Heart left ventricle (tissue), 16 donors: ENCODE results near the gene UQCR11. TPM values are rescaled to one million over a fixed set of nuclear protein-coding genes. Genes with fewer than 3 reads are reported as not detected.

Experiments used
- ATAC-seq, 4 donors: fragments of 200-7000 bp; cut with Tn5 transposase; one replicate each; pipeline ENCODE4 v1.9.1; 2020 to 2022; ENCODE audit warnings: moderate library complexity in 4 of 4, mild to moderate bottlenecking in 3 of 4, moderate number of reproducible peaks in 1 of 4
- DNase-seq, 5 donors: peaks; one replicate each; pipeline ENCODE4 v3.0.0-alpha.2; 2020
- H3K27ac ChIP-seq, 12 donors: fragments of 200-600 bp; sonication (generic) in 4 of 12; one replicate each; pipeline versions ENCODE4 v1.5.0 to v1.8.0; 2016 to 2022; ENCODE audit warnings: mild to moderate bottlenecking in 2 of 12
- H3K27me3 ChIP-seq, 9 donors: fragments of 200-600 bp; sonication (generic) in 2 of 9; one replicate each; pipeline versions ENCODE4 v1.5.1 to v1.8.0; 2016 to 2022; ENCODE audit warnings: mild to moderate bottlenecking in 3 of 9
- H3K36me3 ChIP-seq, 9 donors: fragments of 200-600 bp; sonication (generic) in 2 of 9; one replicate each; pipeline versions ENCODE4 v1.5.0 to v1.8.0; 2018 to 2022; ENCODE audit warnings: mild to moderate bottlenecking in 2 of 9
- H3K4me1 ChIP-seq, 12 donors: fragments of 200-600 bp; sonication (generic) in 4 of 12; one replicate each; pipeline versions ENCODE4 v1.5.0 to v1.8.0; 2016 to 2022; ENCODE audit warnings: mild to moderate bottlenecking in 3 of 12
- H3K4me3 ChIP-seq, 12 donors: fragments of 200-600 bp; sonication (generic) in 4 of 12; one replicate each; pipeline versions ENCODE4 v1.5.0 to v1.8.0; 2017 to 2022; ENCODE audit warnings: mild to moderate bottlenecking in 9 of 12, moderate library complexity in 4 of 12
- H3K9me3 ChIP-seq, 12 donors: fragments of 200-600 bp; sonication (generic) in 4 of 12; one replicate each; pipeline versions ENCODE4 v1.5.0 to v1.8.0; 2016 to 2022; ENCODE audit warnings: mild to moderate bottlenecking in 1 of 12
- POLR2A ChIP-seq, 2 donors: fragments of 450-650 bp; IDR thresholded peaks; one replicate each; pipeline ENCODE4 v1.6.1; 2017; ENCODE audit warnings: antibody characterized with exemption in 2 of 2, mild to moderate bottlenecking in 2 of 2, moderate library complexity in 2 of 2
- WGBS, 4 donors: extraction: QIAGEN DNeasy Blood & Tissue Kit in 2 of 4; methylation state at CpG; one replicate each; pipeline versions ENCODE4 v1.1.5 to v1.1.7; 2013 to 2018; 5-methylcytosine and 5-hydroxymethylcytosine counted together
- intact Hi-C, 10 donors: fragments of 100-400 bp; cut with DNase I; formaldehyde crosslinking; loops; one replicate each; pipeline versions ENCODE4 v1.11.1 to v1.14.2; 2022
- polyA plus RNA-seq, 2 donors: library from polyadenylated mRNA; stranded (reverse); fragments of 200-250 nt; gene quantifications; one replicate each; pipeline ENCODE4 v1.2.3, GENCODE V29; 2013
- total RNA-seq, 9 donors: library from RNA; depleted of rRNA in 2 of 9; stranded (reverse); fragments of >200 nt in 2 of 9; fragmentation: NEBNext Ultra II Directional in 3 of 9; extraction: Animal tissue kit (Norgen Biotek cat#: 25700) in 3 of 9; gene quantifications; one replicate each; pipeline versions ENCODE4 v1.1.0 to v1.2.4, GENCODE V29; 2016 to 2023
- TF ChIP-seq, protein P1 (sequence below), 12 donors: fragments of 200-600 bp; sonication (generic) in 4 of 12; IDR thresholded peaks; one replicate each; pipeline versions ENCODE4 v1.5.0 to v1.8.0; 2018 to 2022; ENCODE audit warnings: antibody characterized with exemption in 12 of 12, mild to moderate bottlenecking in 5 of 12
- donor health status: ischemic (EF 13 %, LVEDD 7.1; RV severe dilation, severe dysfunction).
- donor health status: healthy with polysubstance abuse.
- donor health status: DM: no; HTN: yes; CAD: no.
- donor health status: DM: no; HTN: no; CAD: no.
- donor health status: ischemic (EF 25% LVEDD 6.9; RV normal size, moderate dysfunction).
- donor health status: ischemic (EF 25% LVEDD 5.7; RV mildly dilated, moderate dysfunction).
- donor health status: healthy.
- donor health status: DM: yes; HTN: yes; CAD: no.
- donor health status: ischemic (EF 35%, LVEDD 5.7; RV mildly dilated, moderate dysfunction).
- donor health status: nonischemic (EF 11% LVEDD 7.7; RV severe dilation, severe dysfunction).
- donor health status: DM: yes; HTN: yes; CAD: no.
- donor health status: PGD.
- donor health status: ischemic (EF 29% LVEDD 5.4; RV normal size, mild dysfunction).
- donor health status: nonischemic (EF 23%, LVEDD 6.1; RV moderate dilation, normal function).

Gene UQCR11
- total and polyA plus RNA-seq, 11 donors, result 170 to 982 (median 671) TPM

DNA sequence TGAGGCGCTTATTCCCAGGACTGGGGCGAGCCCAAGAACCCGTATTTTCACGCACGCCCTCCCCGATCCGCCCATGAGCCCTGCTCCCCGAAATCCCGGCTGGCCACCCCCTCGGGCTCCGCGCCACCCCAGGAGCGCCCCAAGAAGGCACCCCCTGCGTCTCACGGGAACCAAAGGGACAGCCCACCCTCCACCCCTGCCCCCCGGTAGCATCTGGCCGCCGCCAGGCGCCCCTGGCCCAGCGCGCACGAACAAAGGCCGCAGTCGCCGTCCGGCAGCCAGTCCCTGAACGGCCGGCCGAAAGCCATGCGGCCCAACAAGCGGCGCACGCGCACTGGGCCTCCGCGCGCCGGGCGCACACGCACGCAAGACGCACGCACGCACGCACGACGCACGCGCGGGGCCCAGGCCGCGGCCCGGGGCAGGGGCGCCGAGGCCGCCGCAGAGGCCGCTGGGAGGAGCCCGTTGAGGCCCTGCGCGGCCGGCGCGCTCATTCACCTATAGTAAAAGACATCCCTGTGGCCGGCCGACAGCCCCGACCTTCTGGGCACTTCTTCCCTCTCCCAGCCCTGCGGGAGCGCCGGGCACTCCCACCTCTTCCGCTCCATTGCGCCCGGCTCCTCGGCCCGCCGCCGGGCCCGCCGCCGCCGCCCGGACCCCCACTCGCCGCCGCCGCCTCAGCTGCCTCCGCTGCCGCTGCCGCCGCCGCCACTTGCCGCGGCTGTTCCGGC, 13.1 kb downstream of the UQCR11 start:
- no peaks in the 10 kb centered on the region for H3K27me3 ChIP-seq
- 0 to 1% (median 0%) methylated on average over 19 to 94 of the region's 94 CpGs for WGBS, 4 donors
- peak overlapping the region; percentile 66 to 92 (median 80) for H3K4me3 ChIP-seq
- H3K4me1 ChIP-seq, result peaks cover 3 to 46% (median 21%) of the 10 kb centered on the region in 12 donors
- peak overlapping the region; percentile 75 to 100 (median 98) for H3K27ac ChIP-seq
- peak; percentile 22 to 88 (median 80) for ATAC-seq
- intact Hi-C loops, result loop anchor here in 1 of 10 donors (5.0 kb wide), 1 partner anchor 185 kb away; the partner anchor contains the start of gene DAZAP1
- TF ChIP-seq, protein P1, sequence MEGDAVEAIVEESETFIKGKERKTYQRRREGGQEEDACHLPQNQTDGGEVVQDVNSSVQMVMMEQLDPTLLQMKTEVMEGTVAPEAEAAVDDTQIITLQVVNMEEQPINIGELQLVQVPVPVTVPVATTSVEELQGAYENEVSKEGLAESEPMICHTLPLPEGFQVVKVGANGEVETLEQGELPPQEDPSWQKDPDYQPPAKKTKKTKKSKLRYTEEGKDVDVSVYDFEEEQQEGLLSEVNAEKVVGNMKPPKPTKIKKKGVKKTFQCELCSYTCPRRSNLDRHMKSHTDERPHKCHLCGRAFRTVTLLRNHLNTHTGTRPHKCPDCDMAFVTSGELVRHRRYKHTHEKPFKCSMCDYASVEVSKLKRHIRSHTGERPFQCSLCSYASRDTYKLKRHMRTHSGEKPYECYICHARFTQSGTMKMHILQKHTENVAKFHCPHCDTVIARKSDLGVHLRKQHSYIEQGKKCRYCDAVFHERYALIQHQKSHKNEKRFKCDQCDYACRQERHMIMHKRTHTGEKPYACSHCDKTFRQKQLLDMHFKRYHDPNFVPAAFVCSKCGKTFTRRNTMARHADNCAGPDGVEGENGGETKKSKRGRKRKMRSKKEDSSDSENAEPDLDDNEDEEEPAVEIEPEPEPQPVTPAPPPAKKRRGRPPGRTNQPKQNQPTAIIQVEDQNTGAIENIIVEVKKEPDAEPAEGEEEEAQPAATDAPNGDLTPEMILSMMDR (IDR thresholded peaks at IDR 0.05), result no peak
- TF ChIP-seq POLR2A (IDR thresholded peaks at IDR 0.05), result peak in 1 of 2 donors; percentile 74
- peaks cover 0 to 30% (median 19%) of the 10 kb centered on the region in 9 donors for H3K36me3 ChIP-seq
- peak; percentile 86 to 94 (median 89) for DNase-seq
- H3K9me3 ChIP-seq, result no peaks in the 10 kb centered on the region

DNA sequence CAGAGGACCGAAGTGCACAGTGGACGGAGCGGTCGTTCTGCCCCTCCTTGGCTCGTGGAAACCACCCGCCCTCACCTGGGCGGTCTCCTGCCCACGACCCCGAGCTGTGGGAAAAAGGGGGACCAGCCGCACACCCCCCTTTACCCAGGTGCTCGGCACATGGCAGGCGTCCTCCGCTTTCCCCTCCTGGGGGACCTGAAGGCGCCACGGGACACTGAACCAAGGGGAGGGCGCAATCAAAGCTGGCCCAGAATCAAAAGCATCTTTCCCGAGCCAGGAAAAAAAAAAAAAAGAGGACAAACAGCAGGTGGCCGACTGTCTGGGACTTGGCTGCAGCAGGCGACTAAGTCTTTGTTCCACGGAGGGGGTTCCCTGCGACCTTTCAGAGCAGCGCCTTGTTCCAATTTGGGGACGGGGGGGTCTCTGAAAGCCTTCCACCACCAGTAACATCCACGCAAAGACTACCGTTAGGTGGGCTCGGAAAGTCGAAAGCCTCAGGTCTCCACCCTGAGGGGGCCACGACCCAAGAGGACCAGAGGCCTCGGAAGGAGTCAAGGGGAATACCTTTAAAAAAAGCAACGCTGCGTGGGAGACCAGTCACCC, 13.7 kb downstream of the UQCR11 start:
- ATAC-seq (peak in 1 of 4 donors; percentile 1), DNase-seq (no peak)
- Histone ChIP-seq H3K9me3 (no peaks in the 10 kb centered on the region), H3K4me1 (peaks cover 3 to 46% (median 21%) of the 10 kb centered on the region in 12 donors), H3K36me3 (peaks cover 0 to 24% (median 12%) of the 10 kb centered on the region in 9 donors), H3K27me3 (no peaks in the 10 kb centered on the region), H3K4me3 (peak overlapping the region; percentile 66 to 92 (median 80)), H3K27ac (peak overlapping the region; percentile 75 to 100 (median 98))
- 2 to 5% (median 3%) methylated on average over 26 to 31 of the region's 31 CpGs for WGBS, 4 donors
- TF ChIP-seq, protein P1 (IDR thresholded peaks at IDR 0.05), result no peak
- TF ChIP-seq POLR2A (IDR thresholded peaks at IDR 0.05), result no peak
- intact Hi-C loops, result loop anchor here in 1 of 10 donors (5.0 kb wide), 1 partner anchor 184 kb away; the partner anchor contains the start of gene DAZAP1

DNA sequence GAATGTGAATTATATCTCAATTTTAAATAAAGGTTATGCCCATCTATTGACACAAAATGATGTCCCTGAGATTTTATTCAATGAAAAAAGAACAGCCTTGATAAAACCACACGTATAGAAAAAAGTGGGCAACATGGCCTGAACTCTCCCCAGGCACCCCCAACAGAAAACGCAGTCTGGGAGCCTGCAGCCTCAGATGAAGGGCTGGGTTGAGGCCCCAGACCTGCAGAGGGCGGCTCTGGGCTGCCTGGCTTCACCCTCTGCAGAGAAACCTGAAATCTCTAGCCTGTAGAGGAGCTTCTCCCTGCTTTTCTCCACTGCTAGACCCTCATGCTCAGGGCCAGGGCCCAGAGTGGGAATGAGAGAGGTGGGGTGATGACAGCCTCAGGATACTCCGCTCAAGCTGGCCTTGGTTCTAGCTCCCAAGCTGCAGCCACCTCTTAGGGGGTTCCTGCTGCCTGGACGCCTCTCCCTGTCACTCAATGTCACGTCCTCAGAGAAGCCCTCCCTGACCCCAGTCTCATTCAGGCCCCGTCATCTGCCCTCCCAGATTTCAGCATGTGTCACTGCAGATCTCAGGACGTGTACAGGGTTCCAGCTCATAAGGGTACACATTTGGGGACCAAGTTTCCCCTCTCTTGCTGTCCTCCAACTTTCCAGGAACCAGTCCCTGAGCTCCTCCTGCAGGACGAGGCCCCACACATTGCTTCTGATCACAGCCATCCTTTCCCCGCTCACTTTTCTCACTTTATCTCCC, 14.4 kb downstream of the UQCR11 start:
- intact Hi-C loops, result loop anchor here in 1 of 10 donors (5.0 kb wide), 1 partner anchor 184 kb away; the partner anchor contains the start of gene DAZAP1
- TF ChIP-seq, protein P1 (IDR thresholded peaks at IDR 0.05), result peak in 1 of 12 donors; percentile 10
- no peak for TF ChIP-seq POLR2A (IDR thresholded peaks at IDR 0.05)
- H3K36me3 ChIP-seq, result peaks cover 0 to 17% (median 8%) of the 10 kb centered on the region in 9 donors
- H3K27ac ChIP-seq, result peak overlapping the region in 7 of 12 donors; percentile 92 to 99 (median 96)
- no peak for DNase-seq
- no peaks in the 10 kb centered on the region for H3K9me3 ChIP-seq
- H3K27me3 ChIP-seq, result no peaks in the 10 kb centered on the region
- peak overlapping the region in 10 of 12 donors; percentile 66 to 92 (median 82) for H3K4me3 ChIP-seq
- peaks cover 3 to 46% (median 21%) of the 10 kb centered on the region in 12 donors for H3K4me1 ChIP-seq
- WGBS, 4 donors, result 28 to 41% (median 35%) methylated on average over 10 of the region's 10 CpGs
- ATAC-seq, result no peak
